Breast epithelium (tissue), 3 donors: ENCODE data around the gene ZNF678.

Source experiments
- POLR2A ChIP-seq: fragments of 450-650 bp; IDR thresholded peaks from one replicate; pipeline ENCODE4 v1.6.1; 2016; ENCODE audit warnings: antibody characterized with exemption, mild to moderate bottlenecking, moderate library complexity
- POLR2AphosphoS5 ChIP-seq, 3 donors: sonication (generic); formaldehyde crosslinking; IDR thresholded peaks; one replicate each; pipeline ENCODE4 v1.6.1; 2017; ENCODE audit warnings: antibody characterized with exemption in 3 of 3
- TF ChIP-seq, protein P1 (sequence below), 3 donors: fragments of 450-650 bp; IDR thresholded peaks; one replicate each; pipeline ENCODE4 v1.5.1; 2016 to 2017; ENCODE audit warnings: antibody characterized with exemption in 3 of 3, mild to moderate bottlenecking in 3 of 3, moderate library complexity in 3 of 3

DNA sequence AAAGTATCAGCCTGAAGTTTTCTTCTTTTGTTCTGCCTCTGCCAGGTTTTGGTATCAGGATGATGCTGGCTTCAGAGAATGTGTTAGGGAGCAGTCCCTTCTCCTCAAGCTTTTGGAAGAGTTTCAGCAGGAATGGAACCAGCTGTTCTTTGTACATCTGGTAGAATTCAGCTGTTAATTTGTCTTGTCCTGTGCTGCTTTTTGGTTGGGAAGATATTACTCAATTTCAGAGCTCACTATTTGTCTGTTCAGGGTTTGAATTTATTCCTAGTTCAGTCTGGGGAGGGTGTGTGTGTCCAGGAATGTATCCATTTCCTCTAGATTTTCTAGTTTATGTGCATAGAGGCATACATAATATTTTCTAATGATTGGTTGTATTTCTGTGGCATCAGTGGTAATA is 12.8 kb downstream of the ZNF678 start:
- TF ChIP-seq, protein P1, sequence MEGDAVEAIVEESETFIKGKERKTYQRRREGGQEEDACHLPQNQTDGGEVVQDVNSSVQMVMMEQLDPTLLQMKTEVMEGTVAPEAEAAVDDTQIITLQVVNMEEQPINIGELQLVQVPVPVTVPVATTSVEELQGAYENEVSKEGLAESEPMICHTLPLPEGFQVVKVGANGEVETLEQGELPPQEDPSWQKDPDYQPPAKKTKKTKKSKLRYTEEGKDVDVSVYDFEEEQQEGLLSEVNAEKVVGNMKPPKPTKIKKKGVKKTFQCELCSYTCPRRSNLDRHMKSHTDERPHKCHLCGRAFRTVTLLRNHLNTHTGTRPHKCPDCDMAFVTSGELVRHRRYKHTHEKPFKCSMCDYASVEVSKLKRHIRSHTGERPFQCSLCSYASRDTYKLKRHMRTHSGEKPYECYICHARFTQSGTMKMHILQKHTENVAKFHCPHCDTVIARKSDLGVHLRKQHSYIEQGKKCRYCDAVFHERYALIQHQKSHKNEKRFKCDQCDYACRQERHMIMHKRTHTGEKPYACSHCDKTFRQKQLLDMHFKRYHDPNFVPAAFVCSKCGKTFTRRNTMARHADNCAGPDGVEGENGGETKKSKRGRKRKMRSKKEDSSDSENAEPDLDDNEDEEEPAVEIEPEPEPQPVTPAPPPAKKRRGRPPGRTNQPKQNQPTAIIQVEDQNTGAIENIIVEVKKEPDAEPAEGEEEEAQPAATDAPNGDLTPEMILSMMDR (IDR thresholded peaks at IDR 0.05): no peak
- TF ChIP-seq POLR2A (no peak), POLR2AphosphoS5 (IDR thresholded peaks at IDR 0.05) (no peak)
